ENCODE results near the gene RPRD1B.

GRCh38 chr20:38062890-38063289 lies 29.3 kb downstream of the RPRD1B start:
- TF ChIP-seq POLR2AphosphoS5 (IDR thresholded peaks at IDR 0.05; ENCODE audit: low read depth, low read length) (no peak), POLR2A (IDR thresholded peaks at IDR 0.05; ENCODE audit: low read depth, low read length) (no peak)
